K562 (cell line): ENCODE data around the gene XKR3. TPM values are rescaled to one million over a fixed set of nuclear protein-coding genes. Genes with fewer than 3 reads are reported as not detected.
"Not testable (repeated sequence)": the region's sequence is repeated elsewhere in the genome, so short reads cannot be mapped to it uniquely, and the experiment has no call there.

Experiments used
- ATAC-seq: fragments of 200-7000 bp; cut with Tn5 transposase; 3 replicates; pipeline ENCODE4 v1.9.1; 2020; ENCODE audit warnings: moderate library complexity
- BruUV-seq: library from RNA; stranded (reverse); fragments of 400-500 nt; replicated peaks from 2 replicates; lab custom pipeline; 2021; lab: Mats Ljungman, UMichigan
- CTCF ChIA-PET: fragments of 300-600 bp; formaldehyde crosslinking; extraction: SDS; loops from one replicate; lab custom pipeline; 2021; ENCODE audit warnings: low intra/inter-chr PET ratio; lab: Yijun Ruan, JAX
- POLR2A ChIA-PET: fragments of 300-600, 350-650 bp; sonication (Branson Sonifier 250); formaldehyde crosslinking; extraction: SDS; loops from one replicate; lab custom pipeline; 2021; ENCODE audit warnings: antibody characterized with exemption, inconsistent platforms; lab: Yijun Ruan, JAX
- DNase-seq, 4 experiments: peaks; one replicate each; pipeline versions ENCODE4 v3.0.0 to v3.0.0-alpha.2; 2011 to 2018; ENCODE audit warnings: low spot score in 3 of 4, mixed read lengths in 3 of 4; ENCODE audit errors: extremely low read depth in 1 of 4
- FAIRE-seq: peaks from 2 replicates; lab custom pipeline; 2011; peaks lifted over from hg19 to GRCh38; lab: Jason Lieb, UNC
- H2AFZ ChIP-seq: 2 replicates; pipeline ENCODE4 v1.6.0; 2011; ENCODE audit warnings: low read depth, low read length, control low read depth, inconsistent platforms
- H3K27ac ChIP-seq: fragments of 200-600 bp; 3 replicates; pipeline ENCODE4 v1.8.0; 2011; ENCODE audit warnings: low read depth, mild to moderate bottlenecking, control low read depth, inconsistent platforms, low read length, moderate library complexity, mixed read lengths; ENCODE audit errors: extremely low read depth
- H3K27me3 ChIP-seq, 2 experiments: fragments of 300-600 bp in 1 of 2; 2 replicates in 1 of 2; 3 replicates in 1 of 2; pipeline versions ENCODE4 v1.6.0 to v1.8.0; 2011; ENCODE audit warnings: inconsistent platforms in 2 of 2, low read length in 2 of 2, mild to moderate bottlenecking in 1 of 2, mixed read lengths in 1 of 2, moderate library complexity in 1 of 2; ENCODE audit not compliant: control insufficient read depth in 2 of 2, insufficient read depth in 2 of 2
- H3K36me3 ChIP-seq: fragments of 300-600 bp; 3 replicates; pipeline ENCODE4 v1.8.0; 2011; ENCODE audit warnings: mild to moderate bottlenecking, low read length, inconsistent platforms; ENCODE audit not compliant: control insufficient read depth, insufficient read depth
- H3K4me1 ChIP-seq, 2 experiments: fragments of 200-600 bp in 1 of 2; replicated peaks in 1 of 2; 2 replicates in 1 of 2; 3 replicates in 1 of 2; pipeline versions ENCODE4 v1.5.1 to v1.8.0; 2011; ENCODE audit warnings: inconsistent platforms in 2 of 2, low read length in 2 of 2, mild to moderate bottlenecking in 1 of 2, mixed read lengths in 1 of 2, moderate library complexity in 1 of 2; ENCODE audit not compliant: control insufficient read depth in 2 of 2, insufficient read depth in 2 of 2
- H3K4me2 ChIP-seq: 2 replicates; pipeline ENCODE4 v1.6.1; 2011; ENCODE audit warnings: low read length, control low read depth, inconsistent platforms, mixed read lengths; ENCODE audit not compliant: insufficient read depth
- H3K4me3 ChIP-seq: fragments of 200-600 bp; sonication (generic), shearing (Covaris generic); 2 replicates; pipeline ENCODE4 v1.5.1; 2016; ENCODE audit warnings: control low read depth, inconsistent platforms
- H3K79me2 ChIP-seq: fragments of 200-600 bp; 3 replicates; pipeline ENCODE4 v1.8.0; 2011; ENCODE audit warnings: low read length, inconsistent platforms; ENCODE audit not compliant: control insufficient read depth, insufficient read depth
- H3K9ac ChIP-seq, 2 experiments: 2 replicates each; pipeline versions ENCODE4 v1.6.0 to v1.6.1; 2011; ENCODE audit warnings: low read depth in 2 of 2, low read length in 2 of 2, control low read depth in 1 of 2, inconsistent platforms in 1 of 2, mild to moderate bottlenecking in 1 of 2, mixed read lengths in 1 of 2; ENCODE audit not compliant: insufficient read depth in 1 of 2
- H3K9me1 ChIP-seq: one replicate; pipeline ENCODE4 v1.6.0; 2011; ENCODE audit warnings: inconsistent platforms, mild to moderate bottlenecking, low read length, moderate library complexity; ENCODE audit not compliant: control insufficient read depth, insufficient read depth
- H3K9me3 ChIP-seq: replicated peaks from 2 replicates; pipeline ENCODE4 v1.5.1; 2011; ENCODE audit warnings: low read depth, low read length, inconsistent platforms; ENCODE audit not compliant: control insufficient read depth, insufficient read depth
- H4K20me1 ChIP-seq: replicated peaks from 2 replicates; pipeline ENCODE4 v1.6.1; 2011; ENCODE audit warnings: low read length, inconsistent platforms, mixed read lengths; ENCODE audit not compliant: control insufficient read depth, insufficient read depth
- BCOR ChIP-seq: fragments of 450-650 bp; IDR thresholded peaks from 2 replicates; pipeline ENCODE4 v1.6.1; 2016
- CC2D1A ChIP-seq: fragments of 450-650 bp; IDR thresholded peaks from 2 replicates; pipeline ENCODE4 v1.6.1; 2017; ENCODE audit warnings: mild to moderate bottlenecking
- EHMT2 ChIP-seq: fragments of 450-650 bp; IDR thresholded peaks from 2 replicates; pipeline ENCODE4 v1.6.1; 2018; ENCODE audit warnings: antibody characterized with exemption
- ELF4 ChIP-seq: fragments of 450-650 bp; formaldehyde crosslinking; IDR thresholded peaks from 2 replicates; pipeline ENCODE4 v1.4.0; 2022; ENCODE audit warnings: missing genetic modification characterization
- HIVEP1 ChIP-seq: fragments of 250-450 bp; sonication (Bioruptor Pico); IDR thresholded peaks from 2 replicates; pipeline ENCODE4 v1.4.0; 2020; ENCODE audit warnings: mild to moderate bottlenecking
- KDM1A ChIP-seq, 2 experiments: fragments of 450-650 bp; IDR thresholded peaks; 2 replicates each; pipeline ENCODE4 v1.6.1; 2016; ENCODE audit warnings: mild to moderate bottlenecking in 2 of 2
- SAP30 ChIP-seq: fragments of 200-600 bp; sonication (generic); IDR thresholded peaks from 2 replicates; pipeline ENCODE4 v1.6.1; 2012; ENCODE audit warnings: borderline replicate concordance, low read depth, mild to moderate bottlenecking, moderate library complexity, low read length, control low read depth, inconsistent platforms; ENCODE audit not compliant: insufficient read depth, poor library complexity, severe bottlenecking
- ZNF121 ChIP-seq: sonication (generic); formaldehyde crosslinking; conservative IDR thresholded peaks from 2 replicates; pipeline ENCODE4 v1.8.0; 2022; ENCODE audit warnings: missing genetic modification reagents
- ZNF146 ChIP-seq: IDR thresholded peaks from one replicate; pipeline ENCODE4 v1.6.1; 2018; ENCODE audit warnings: missing compliant biosample characterization; ENCODE audit not compliant: unreplicated experiment
- ZNF277 ChIP-seq: fragments of 250-450 bp; sonication (Bioruptor Pico); IDR thresholded peaks from 2 replicates; pipeline ENCODE4 v1.8.0; 2022; ENCODE audit warnings: inconsistent platforms, mild to moderate bottlenecking, moderate library complexity, borderline replicate concordance
- WGBS: fragments of 100-300 bp; shearing (Covaris generic); methylation state at CpG from one replicate; pipeline ENCODE4 v1.1.6; 2016; ENCODE audit warnings: low coverage, mixed read lengths; ENCODE audit not compliant: insufficient coverage; ENCODE audit errors: missing lambda C conversion rate; 5-methylcytosine and 5-hydroxymethylcytosine counted together
- in situ Hi-C: fragments of 300-500 bp; cut with MboI; formaldehyde crosslinking; loops from 4 replicates; pipeline ENCODE4 v1.15.0; 2018; ENCODE audit warnings: inconsistent platforms, mixed read lengths
- intact Hi-C: fragments of 100-400 bp; cut with micrococcal nuclease; formaldehyde crosslinking; loops from 2 replicates; pipeline ENCODE4 v1.14.2; 2022
- polyA plus RNA-seq, 8 experiments: library from polyadenylated mRNA; depleted of rRNA in 4 of 8; stranded (reverse) in 5 of 8; unstranded in 3 of 8; fragments of >200 nt; fragmentation: Nextera tagmentation in 2 of 8; fragmentation: Illumina TruSeq in 1 of 8; extraction: Ambion mirVana in 2 of 8; extraction: Trizol in 1 of 8; gene quantifications; 2 replicates each; pipeline versions ENCODE4 v1.2.1 to v1.2.3, GENCODE V29; 2011 to 2014; ENCODE audit warnings: inconsistent platforms in 1 of 8, missing spikeins in 1 of 8
- total RNA-seq, 7 experiments: library from RNA; depleted of rRNA in 6 of 7; stranded (reverse); fragments of >200 nt in 6 of 7; fragmentation: Illumina TruSeq in 2 of 7; extraction: Trizol in 2 of 7; gene quantifications; 2 replicates each; pipeline versions ENCODE4 v1.2.1 to v1.2.3, GENCODE V29; 2011 to 2021; ENCODE audit warnings: low replicate concordance in 1 of 7

Gene XKR3
- total and polyA plus RNA-seq, 9 of the 15 experiments (the other 6 are each of a cell fraction or from before 2014, with no cell fraction given): 3.5 to 11.5 (median 7.1) TPM

- no TSS peak for BruUV-seq
- Histone ChIP-seq H3K36me3 (no peaks in the 10 kb centered on the region), H3K9ac (no peak overlapping the region), H3K27ac (no peak overlapping the region), H3K4me1 (no peaks in the 10 kb centered on the region; a peak in 1 of 5 replicates), H3K9me3 (no peaks in the 10 kb centered on the region; the same call in 1 of the 2 replicates), H3K79me2 (no peaks in the 10 kb centered on the region), H2AFZ (no peak overlapping the region), H3K4me2 (no peak overlapping the region), H3K9me1 (no peaks in the 10 kb centered on the region), H3K27me3 (no peaks in the 10 kb centered on the region), H3K4me3 (no peak overlapping the region), H4K20me1 (no peaks in the 10 kb centered on the region)
- ATAC-seq (peak; percentile 62), FAIRE-seq (no peak), DNase-seq (no peak)
- ChIA-PET CTCF (interaction anchor here (1.1 kb wide), 1 partner anchor 15 kb away, joined by 3 read pairs; no protein-coding TSS in a partner anchor), POLR2A (interaction anchor here (0.6 to 1.7 kb wide), 5 partner anchors 9 to 15 kb away, joined by 3 to 5 read pairs (median 3); no protein-coding TSS in a partner anchor)
- 3% methylated on average over 2 of the region's 2 CpGs for WGBS
- intact Hi-C loops: loop anchor here (10.0 kb wide), 1 partner anchor 120 kb away; no protein-coding TSS in a partner anchor
- TF ChIP-seq CC2D1A (0 out of 2 replicates have a peak, but pooled peaks have one; percentile 1), EHMT2 (no peak), SAP30 (peak; percentile 50)
- in situ Hi-C loops: no loop called here
Measured at GRCh38 chr22:16774911-16775500, 50.2 kb downstream of the XKR3 start.

- H3K4me1 ChIP-seq, H3K79me2 ChIP-seq, H3K4me3 ChIP-seq, H2AFZ ChIP-seq, CTCF ChIA-PET, H3K27ac ChIP-seq, DNase-seq, H3K9me1 ChIP-seq, H3K9ac ChIP-seq, H4K20me1 ChIP-seq, H3K9me3 ChIP-seq, BruUV-seq, H3K36me3 ChIP-seq, ATAC-seq, FAIRE-seq, in situ Hi-C loops, POLR2A ChIA-PET, H3K27me3 ChIP-seq, H3K4me2 ChIP-seq: not testable (repeated sequence)
- 0 out of 2 replicates have a peak, but pooled peaks have one; percentile 24 for TF ChIP-seq HIVEP1 (CRISPR knock-in tag)
- TF ChIP-seq BCOR: peak; percentile 75
- peak; percentile 71; the same call in 1 of the 2 replicates for TF ChIP-seq ZNF277 (CRISPR knock-in tag)
- TF ChIP-seq ZNF146: peak; percentile 81
- 0 out of 2 replicates have a peak, but pooled peaks have one; percentile 9 for TF ChIP-seq ZNF121 (CRISPR knock-in tag)
- peak; percentile 17; the same call in 1 of the 2 replicates for TF ChIP-seq ELF4
- peak; percentile 46 to 54; a peak in 2 of 4 replicates for TF ChIP-seq KDM1A (IDR thresholded peaks at IDR 0.05)
- intact Hi-C loops: loop anchor here (10.0 kb wide), 1 partner anchor 123 kb away; no protein-coding TSS in a partner anchor
- 0% methylated on average over 3 of the region's 4 CpGs for WGBS
Measured at GRCh38 chr22:16771569-16771968, 53.6 kb downstream of the XKR3 start.
